Duodenal mucosa (tissue), 2 donors: ENCODE measurements around the gene MED25.

ENCODE experiments used
- H3K27ac ChIP-seq: one replicate; pipeline ENCODE4 v1.7.0; 2013; ENCODE audit warnings: low read depth, low read length
- H3K27me3 ChIP-seq, 2 donors: one replicate each; pipeline ENCODE4 v1.7.0; 2013; ENCODE audit warnings: low read length in 2 of 2, control low read depth in 1 of 2; ENCODE audit not compliant: insufficient read depth in 2 of 2, control insufficient read depth in 1 of 2
- H3K36me3 ChIP-seq, 2 donors: one replicate each; pipeline ENCODE4 v1.7.0; 2013; ENCODE audit warnings: low read length in 2 of 2, control low read depth in 1 of 2; ENCODE audit not compliant: insufficient read depth in 2 of 2, control insufficient read depth in 1 of 2
- H3K4me1 ChIP-seq, 2 donors: one replicate each; pipeline ENCODE4 v1.7.0; 2013; ENCODE audit warnings: low read length in 2 of 2, control low read depth in 1 of 2; ENCODE audit not compliant: insufficient read depth in 2 of 2, control insufficient read depth in 1 of 2
- H3K4me3 ChIP-seq, 2 donors: one replicate each; pipeline ENCODE4 v1.7.0; 2013; ENCODE audit warnings: low read length in 2 of 2, low read depth in 1 of 2
- H3K9ac ChIP-seq, 2 donors: one replicate each; pipeline ENCODE4 v1.7.0; 2013; ENCODE audit warnings: low read length in 2 of 2, low read depth in 1 of 2
- H3K9me3 ChIP-seq, 2 donors: one replicate each; pipeline ENCODE4 v1.7.0; 2013; ENCODE audit warnings: low read length in 2 of 2, control low read depth in 1 of 2; ENCODE audit not compliant: control insufficient read depth in 1 of 2

The MED25 gene

GRCh38 chr19:49883094-49883493, 65.0 kb downstream of the MED25 start:
- Histone ChIP-seq H3K9ac (no peak overlapping the region), H3K36me3 (peaks cover 31 to 62% of the 10 kb centered on the region in 2 donors), H3K4me3 (no peak overlapping the region), H3K9me3 (peaks cover 0 to 4% of the 10 kb centered on the region in 2 donors), H3K27ac (no peak overlapping the region), H3K4me1 (peaks cover 24 to 28% of the 10 kb centered on the region in 2 donors), H3K27me3 (no peaks in the 10 kb centered on the region)

DNA sequence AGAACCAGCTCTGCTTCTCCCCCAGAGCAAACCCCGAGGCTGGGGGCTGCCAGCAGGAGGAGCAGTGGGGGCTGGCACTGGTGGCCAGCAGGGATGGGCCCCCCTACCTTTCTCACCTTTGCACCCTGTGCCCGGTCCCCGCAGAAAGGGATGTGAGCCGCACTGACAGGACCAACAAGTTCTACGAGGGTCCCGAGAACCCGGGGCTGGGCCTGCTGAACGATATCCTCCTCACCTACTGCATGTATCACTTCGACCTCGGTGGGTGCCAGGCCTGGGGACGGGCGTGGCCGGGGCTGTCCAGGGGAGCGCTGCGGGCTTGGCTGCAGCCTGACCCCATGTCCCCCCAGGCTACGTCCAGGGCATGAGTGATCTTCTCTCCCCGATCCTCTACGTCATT, 66.0 kb downstream of the MED25 start:
- Histone ChIP-seq H3K36me3 (peaks cover 31 to 56% of the 10 kb centered on the region in 2 donors), H3K27me3 (no peaks in the 10 kb centered on the region), H3K9ac (no peak overlapping the region), H3K4me3 (no peak overlapping the region), H3K9me3 (peaks cover 0 to 4% of the 10 kb centered on the region in 2 donors), H3K4me1 (peaks cover 17 to 18% of the 10 kb centered on the region in 2 donors), H3K27ac (no peak overlapping the region)

- H3K4me3 ChIP-seq = no peak overlapping the region
- H3K9me3 ChIP-seq = peaks cover 0 to 4% of the 10 kb centered on the region in 2 donors
- no peak overlapping the region for H3K27ac ChIP-seq
- H3K27me3 ChIP-seq = no peaks in the 10 kb centered on the region
- peaks cover 31 to 52% of the 10 kb centered on the region in 2 donors for H3K36me3 ChIP-seq
- no peak overlapping the region for H3K9ac ChIP-seq
- peaks cover 17 to 18% of the 10 kb centered on the region in 2 donors for H3K4me1 ChIP-seq
These were observed 66.7 kb downstream of the MED25 start for GRCh38 chr19:49884760-49885159.
